ENCODE results near the gene ASAP3. TPM values are rescaled to one million over a fixed set of nuclear protein-coding genes. Genes with fewer than 3 reads are reported as not detected.

Gene ASAP3
- total RNA-seq, 1 experiment from 2014 or later, result 12.1 TPM

GRCh38 chr1:23529146-23530086 lies 45.4 kb upstream of the ASAP3 start:
- peaks cover 6% of the 10 kb centered on the region for H3K4me1 Mint-ChIP-seq (ENCODE audit: low read depth, unreplicated experiment)
- intact Hi-C loops (cut with micrococcal nuclease; ENCODE audit: unreplicated experiment), result loop anchor here (10.0 kb wide), 1 partner anchor 185 kb away; the partner anchor contains the start of gene HNRNPR
- BruUV-seq (replicated peaks), result TSS peak; percentile 51
- no peaks in the 10 kb centered on the region for H3K27me3 ChIP-seq (replicated peaks; ENCODE audit: control insufficient read depth, insufficient read depth, low read length)
- H3K4me1 ChIP-seq, result peaks cover 22% of the 10 kb centered on the region
- peak overlapping the region; percentile 86 for H3K4me3 ChIP-seq (ENCODE audit: low read depth, low read length)
- no peaks in the 10 kb centered on the region for H3K9me3 Mint-ChIP-seq (ENCODE audit: unreplicated experiment)
- DNase-seq, result no peak
- H3K27me3 Mint-ChIP-seq (ENCODE audit: insufficient read depth, unreplicated experiment), result no peaks in the 10 kb centered on the region
- H3K27ac Mint-ChIP-seq (ENCODE audit: unreplicated experiment), result no peak overlapping the region
- H3K9me3 ChIP-seq, result no peaks in the 10 kb centered on the region
- TF ChIP-seq CTCF (IDR thresholded peaks at IDR 0.05; ENCODE audit: insufficient read depth in 1 of 2, low read depth in 1 of 2, low read length in 1 of 2, severe bottlenecking in 1 of 2, unreplicated experiment in 1 of 2), result no peak
- ChIA-PET CTCF (interaction anchor here (1.1 to 2.0 kb wide), 2 partner anchors 33 to 45 kb away, joined by 3 to 5 read pairs; partner anchors contain the start of gene ASAP3), POLR2A (interaction anchor here (0.9 kb wide), 1 partner anchor 28 kb away, joined by 3 read pairs; no protein-coding TSS in a partner anchor)
- H3K36me3 ChIP-seq (ENCODE audit: control insufficient read depth, insufficient read depth, low read length), result no peaks in the 10 kb centered on the region; the same call in 1 of the 2 replicates
- H3K36me3 Mint-ChIP-seq (ENCODE audit: insufficient read depth, unreplicated experiment), result no peaks in the 10 kb centered on the region
- H3K4me3 Mint-ChIP-seq (ENCODE audit: unreplicated experiment), result peak overlapping the region; percentile 91

- no peak for TF ChIP-seq CTCF (IDR thresholded peaks at IDR 0.05; ENCODE audit: insufficient read depth in 1 of 2, low read depth in 1 of 2, low read length in 1 of 2, severe bottlenecking in 1 of 2, unreplicated experiment in 1 of 2)
- Mint-ChIP-seq H3K9me3 (ENCODE audit: unreplicated experiment) (no peaks in the 10 kb centered on the region), H3K4me1 (ENCODE audit: low read depth, unreplicated experiment) (peaks cover 4% of the 10 kb centered on the region), H3K27ac (ENCODE audit: unreplicated experiment) (no peak overlapping the region), H3K27me3 (ENCODE audit: insufficient read depth, unreplicated experiment) (no peaks in the 10 kb centered on the region), H3K36me3 (ENCODE audit: insufficient read depth, unreplicated experiment) (no peaks in the 10 kb centered on the region), H3K4me3 (ENCODE audit: unreplicated experiment) (peak overlapping the region; percentile 91)
- H3K4me1 ChIP-seq, result peaks cover 22% of the 10 kb centered on the region
- ChIA-PET CTCF (interaction anchor here (1.0 to 2.0 kb wide), 3 partner anchors 32 to 107 kb away, joined by 3 to 5 read pairs (median 4); partner anchors contain the start of gene ASAP3), POLR2A (interaction anchor here (0.7 to 0.9 kb wide), 2 partner anchors 29 to 184 kb away, joined by 3 to 5 read pairs; partner anchors contain the start of gene HNRNPR)
- no peak overlapping the region for H3K4me3 ChIP-seq (ENCODE audit: low read depth, low read length)
- BruUV-seq (replicated peaks), result no TSS peak
- no peak for DNase-seq
- intact Hi-C loops (cut with micrococcal nuclease; ENCODE audit: unreplicated experiment), result no loop called here
- no peaks in the 10 kb centered on the region for H3K9me3 ChIP-seq
- no peaks in the 10 kb centered on the region for H3K27me3 ChIP-seq (replicated peaks; ENCODE audit: control insufficient read depth, insufficient read depth, low read length)
- no peaks in the 10 kb centered on the region; the same call in 1 of the 2 replicates for H3K36me3 ChIP-seq (ENCODE audit: control insufficient read depth, insufficient read depth, low read length)
These were observed 44.4 kb upstream of the ASAP3 start for GRCh38 chr1:23528250-23528978.

- Mint-ChIP-seq H3K27me3 (ENCODE audit: insufficient read depth, unreplicated experiment) (no peaks in the 10 kb centered on the region), H3K4me1 (ENCODE audit: low read depth, unreplicated experiment) (no peaks in the 10 kb centered on the region), H3K27ac (ENCODE audit: unreplicated experiment) (no peak overlapping the region), H3K4me3 (ENCODE audit: unreplicated experiment) (no peak overlapping the region), H3K9me3 (ENCODE audit: unreplicated experiment) (no peaks in the 10 kb centered on the region), H3K36me3 (ENCODE audit: insufficient read depth, unreplicated experiment) (no peaks in the 10 kb centered on the region)
- ChIA-PET POLR2A (interaction anchor here (0.7 kb wide), 1 partner anchor 184 kb away, joined by 5 read pairs; the partner anchor contains the start of gene HNRNPR), CTCF (interaction anchor here (1.0 to 2.0 kb wide), 3 partner anchors 31 to 107 kb away, joined by 3 to 5 read pairs (median 4); partner anchors contain the start of gene ASAP3)
- Histone ChIP-seq H3K9me3 (no peaks in the 10 kb centered on the region), H3K4me3 (ENCODE audit: low read depth, low read length) (no peak overlapping the region), H3K4me1 (peaks cover 19% of the 10 kb centered on the region), H3K27me3 (replicated peaks; ENCODE audit: control insufficient read depth, insufficient read depth, low read length) (no peaks in the 10 kb centered on the region), H3K36me3 (ENCODE audit: control insufficient read depth, insufficient read depth, low read length) (no peaks in the 10 kb centered on the region; the same call in 1 of the 2 replicates)
- BruUV-seq (replicated peaks), result no TSS peak
- no peak for DNase-seq
- no peak for TF ChIP-seq CTCF (IDR thresholded peaks at IDR 0.05; ENCODE audit: insufficient read depth in 1 of 2, low read depth in 1 of 2, low read length in 1 of 2, severe bottlenecking in 1 of 2, unreplicated experiment in 1 of 2)
- intact Hi-C loops (cut with micrococcal nuclease; ENCODE audit: unreplicated experiment), result no loop called here
These were observed 43.9 kb upstream of the ASAP3 start for GRCh38 chr1:23527900-23528249.
